Measurements from ENCODE around the gene ZNF576. TPM values are rescaled to one million over a fixed set of nuclear protein-coding genes. Genes with fewer than 3 reads are reported as not detected.
A peak's percentile ranks its signal among the peaks of the same experiment; 100 is the strongest.

ZNF576 gene
- total and polyA plus RNA-seq, 2 of the 13 experiments (the other 11 are each of a cell fraction or from before 2014, with no cell fraction given), result 7.2 to 9.6 TPM

DNA sequence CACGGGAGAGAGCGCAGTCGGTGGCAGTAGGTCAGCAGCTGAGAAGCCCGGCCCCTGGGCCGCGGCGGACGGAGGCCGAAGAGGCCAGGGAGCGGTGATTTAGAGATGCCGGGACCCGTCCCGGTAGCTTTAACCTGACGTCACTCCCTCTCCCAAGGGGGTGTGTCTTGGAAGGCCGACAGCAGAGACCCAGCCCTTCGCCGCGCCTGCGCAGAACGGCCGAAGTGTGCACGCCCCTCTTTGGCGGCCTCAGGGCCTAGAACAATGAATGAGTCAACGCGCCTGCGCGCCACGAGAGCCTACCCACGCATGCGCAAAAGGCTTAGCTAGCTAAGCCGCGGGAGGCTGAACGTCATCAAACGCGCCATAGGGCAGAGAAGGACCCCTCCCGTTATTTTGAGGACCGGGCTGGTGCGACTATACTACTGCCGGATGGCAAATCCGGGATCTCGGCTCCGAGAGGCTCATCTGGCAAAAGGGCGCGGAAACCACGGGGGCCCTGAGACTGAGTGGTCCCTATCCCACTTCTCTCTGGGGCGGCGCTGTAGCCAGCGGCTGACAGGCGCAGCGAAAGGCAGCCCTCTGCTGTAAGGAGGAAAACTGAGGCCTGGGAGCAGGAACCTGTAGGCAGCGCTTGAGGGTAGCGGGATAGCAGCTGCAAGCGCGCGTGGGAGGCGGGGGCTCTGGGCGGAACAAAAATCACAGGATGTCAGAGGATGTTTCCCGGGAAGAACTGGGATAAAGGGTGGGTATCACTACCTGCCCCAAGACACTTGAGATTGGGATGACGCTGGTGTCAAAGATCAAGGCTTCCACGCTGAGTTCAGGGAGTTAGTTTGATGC is at the start of gene ZNF576, which contains the start of gene IRGQ (continued):
- peak; percentile 86 for TF ChIP-seq TARDBP (CRISPR knock-in tag; IDR thresholded peaks at IDR 0.05)
- no peak for TF ChIP-seq REXO4 (CRISPR knock-in tag; IDR thresholded peaks at IDR 0.05; ENCODE audit: borderline replicate concordance)
- TF ChIP-seq ZNF652 (CRISPR knock-in tag; IDR thresholded peaks at IDR 0.05; ENCODE audit: borderline replicate concordance, low read depth), result no peak
- no peak for TF ChIP-seq WIZ (CRISPR knock-in tag; IDR thresholded peaks at IDR 0.05)
- peak; percentile 91 for TF ChIP-seq PHF21A (CRISPR knock-in tag; IDR thresholded peaks at IDR 0.05)
- TF ChIP-seq SOX5 (CRISPR knock-in tag; IDR thresholded peaks at IDR 0.05; ENCODE audit: borderline replicate concordance), result no peak; the same call in 1 of the 2 replicates
- TF ChIP-seq RFX1 (IDR thresholded peaks at IDR 0.05), result no peak; the same call in 1 of the 2 replicates
- no peak for TF ChIP-seq MATR3 (CRISPR knock-in tag; IDR thresholded peaks at IDR 0.05)
- TF ChIP-seq SCMH1 (CRISPR knock-in tag; IDR thresholded peaks at IDR 0.05; ENCODE audit: borderline replicate concordance), result no peak
- no peak for TF ChIP-seq HNRNPH1 (optimal IDR thresholded peaks at IDR 0.05; ENCODE audit: low read depth, low read length)
- TF ChIP-seq FIP1L1 (IDR thresholded peaks at IDR 0.05; ENCODE audit: borderline replicate concordance, insufficient read depth, low read depth, low read length), result no peak
- no peak for TF ChIP-seq PCBP2 (optimal IDR thresholded peaks at IDR 0.05; ENCODE audit: low read depth, low read length, poor library complexity, severe bottlenecking)
- peak; percentile 85 for TF ChIP-seq ZGPAT (CRISPR knock-in tag; IDR thresholded peaks at IDR 0.05)
- TF ChIP-seq NFRKB (IDR thresholded peaks at IDR 0.05), result no peak
- TF ChIP-seq PHB2 (IDR thresholded peaks at IDR 0.05; ENCODE audit: partially characterized antibody), result no peak
- TF ChIP-seq, protein P1, sequence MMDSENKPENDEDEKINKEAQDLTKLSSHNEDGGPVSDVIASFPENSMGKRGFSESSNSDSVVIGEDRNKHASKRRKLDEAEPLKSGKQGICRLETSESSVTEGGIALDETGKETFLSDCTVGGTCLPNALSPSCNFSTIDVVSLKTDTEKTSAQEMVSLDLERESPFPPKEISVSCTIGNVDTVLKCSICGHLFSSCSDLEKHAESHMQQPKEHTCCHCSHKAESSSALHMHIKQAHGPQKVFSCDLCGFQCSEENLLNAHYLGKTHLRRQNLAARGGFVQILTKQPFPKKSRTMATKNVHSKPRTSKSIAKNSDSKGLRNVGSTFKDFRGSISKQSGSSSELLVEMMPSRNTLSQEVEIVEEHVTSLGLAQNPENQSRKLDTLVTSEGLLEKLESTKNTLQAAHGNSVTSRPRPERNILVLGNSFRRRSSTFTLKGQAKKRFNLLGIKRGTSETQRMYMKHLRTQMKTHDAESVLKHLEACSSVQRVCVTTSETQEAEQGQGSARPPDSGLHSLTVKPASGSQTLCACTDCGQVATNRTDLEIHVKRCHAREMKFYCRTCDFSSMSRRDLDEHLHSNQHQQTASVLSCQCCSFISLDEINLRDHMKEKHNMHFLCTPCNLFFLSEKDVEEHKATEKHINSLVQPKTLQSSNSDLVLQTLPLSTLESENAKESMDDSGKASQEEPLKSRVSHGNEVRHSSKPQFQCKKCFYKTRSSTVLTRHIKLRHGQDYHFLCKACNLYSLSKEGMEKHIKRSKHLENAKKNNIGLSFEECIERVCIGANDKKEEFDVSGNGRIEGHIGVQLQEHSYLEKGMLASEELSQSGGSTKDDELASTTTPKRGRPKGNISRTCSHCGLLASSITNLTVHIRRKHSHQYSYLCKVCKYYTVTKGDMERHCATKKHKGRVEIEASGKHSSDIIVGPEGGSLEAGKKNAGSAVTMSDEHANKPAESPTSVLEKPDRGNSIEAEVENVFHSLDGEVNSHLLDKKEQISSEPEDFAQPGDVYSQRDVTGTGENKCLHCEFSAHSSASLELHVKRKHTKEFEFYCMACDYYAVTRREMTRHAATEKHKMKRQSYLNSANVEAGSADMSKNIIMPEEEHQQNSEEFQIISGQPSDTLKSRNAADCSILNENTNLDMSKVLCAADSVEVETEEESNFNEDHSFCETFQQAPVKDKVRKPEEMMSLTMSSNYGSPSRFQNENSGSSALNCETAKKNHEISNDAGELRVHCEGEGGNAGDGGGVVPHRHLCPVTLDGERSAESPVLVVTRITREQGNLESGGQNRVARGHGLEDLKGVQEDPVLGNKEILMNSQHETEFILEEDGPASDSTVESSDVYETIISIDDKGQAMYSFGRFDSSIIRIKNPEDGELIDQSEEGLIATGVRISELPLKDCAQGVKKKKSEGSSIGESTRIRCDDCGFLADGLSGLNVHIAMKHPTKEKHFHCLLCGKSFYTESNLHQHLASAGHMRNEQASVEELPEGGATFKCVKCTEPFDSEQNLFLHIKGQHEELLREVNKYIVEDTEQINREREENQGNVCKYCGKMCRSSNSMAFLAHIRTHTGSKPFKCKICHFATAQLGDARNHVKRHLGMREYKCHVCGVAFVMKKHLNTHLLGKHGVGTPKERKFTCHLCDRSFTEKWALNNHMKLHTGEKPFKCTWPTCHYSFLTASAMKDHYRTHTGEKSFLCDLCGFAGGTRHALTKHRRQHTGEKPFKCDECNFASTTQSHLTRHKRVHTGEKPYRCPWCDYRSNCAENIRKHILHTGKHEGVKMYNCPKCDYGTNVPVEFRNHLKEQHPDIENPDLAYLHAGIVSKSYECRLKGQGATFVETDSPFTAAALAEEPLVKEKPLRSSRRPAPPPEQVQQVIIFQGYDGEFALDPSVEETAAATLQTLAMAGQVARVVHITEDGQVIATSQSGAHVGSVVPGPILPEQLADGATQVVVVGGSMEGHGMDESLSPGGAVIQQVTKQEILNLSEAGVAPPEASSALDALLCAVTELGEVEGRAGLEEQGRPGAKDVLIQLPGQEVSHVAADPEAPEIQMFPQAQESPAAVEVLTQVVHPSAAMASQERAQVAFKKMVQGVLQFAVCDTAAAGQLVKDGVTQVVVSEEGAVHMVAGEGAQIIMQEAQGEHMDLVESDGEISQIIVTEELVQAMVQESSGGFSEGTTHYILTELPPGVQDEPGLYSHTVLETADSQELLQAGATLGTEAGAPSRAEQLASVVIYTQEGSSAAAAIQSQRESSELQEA (CRISPR knock-in tag; IDR thresholded peaks at IDR 0.05; ENCODE audit: not compliant biosample characterization), result no peak
- 0 out of 2 replicates have a peak, but pooled peaks have one; percentile 29 for TF ChIP-seq POGZ (CRISPR knock-in tag; IDR thresholded peaks at IDR 0.05)
- no peak for TF ChIP-seq EZH2 (conservative IDR thresholded peaks at IDR 0.05; ENCODE audit: low read depth, low read length)
- TF ChIP-seq IRF2 (CRISPR knock-in tag; IDR thresholded peaks at IDR 0.05), result peak; percentile 59; the same call in 1 of the 2 replicates
- peak; percentile 90; the same call in 1 of the 2 replicates for TF ChIP-seq REPIN1 (CRISPR knock-in tag; IDR thresholded peaks at IDR 0.05; ENCODE audit: borderline replicate concordance, low read depth)
- no peak for TF ChIP-seq ZC3H13 (CRISPR knock-in tag; IDR thresholded peaks at IDR 0.05)
